ENCODE results near the gene AHNAK. TPM values are rescaled to one million over a fixed set of nuclear protein-coding genes. Genes with fewer than 3 reads are reported as not detected.

AHNAK gene
- total and polyA plus RNA-seq, 2 donors (not counting 3 experiments of a cell fraction or from before 2014, with no cell fraction given) = 35.2 to 436 TPM

GRCh38 chr11:62493801-62494200 is 52.8 kb downstream of the AHNAK start:
- Histone ChIP-seq H3K4me2 (ENCODE audit: insufficient read depth, low read length) (no peak overlapping the region), H2AFZ (ENCODE audit: low read depth, low read length) (no peak overlapping the region), H3K36me3 (ENCODE audit: control insufficient read depth in 2 of 2, extremely low read depth in 1 of 2, insufficient read depth in 2 of 2, low read length in 2 of 2) (no peaks in the 10 kb centered on the region), H3K27ac (ENCODE audit: insufficient read depth, low read depth, low read length) (no peak overlapping the region), H4K20me1 (replicated peaks; ENCODE audit: control insufficient read depth, extremely low read depth, insufficient read depth, low read length) (no peaks in the 10 kb centered on the region), H3K4me1 (ENCODE audit: control insufficient read depth, extremely low read depth, insufficient read depth, low read length) (peaks cover 12% of the 10 kb centered on the region), H3K9me3 (replicated peaks; ENCODE audit: control insufficient read depth, insufficient read depth, low read length) (no peaks in the 10 kb centered on the region), H3K9ac (replicated peaks; ENCODE audit: extremely low read depth, insufficient read depth, low read length) (no peak overlapping the region), H3K9me1 (replicated peaks; ENCODE audit: control insufficient read depth, extremely low read depth, insufficient read depth, low read length) (no peaks in the 10 kb centered on the region), H3K79me2 (ENCODE audit: control insufficient read depth, insufficient read depth, low read length) (no peaks in the 10 kb centered on the region), H3K27me3 (ENCODE audit: control insufficient read depth in 2 of 2, insufficient read depth in 2 of 2, low read length in 2 of 2) (no peaks in the 10 kb centered on the region), H3K4me3 (replicated peaks in 1 of 3; ENCODE audit: insufficient read depth in 1 of 3, low read depth in 1 of 3, low read length in 3 of 3) (no peak overlapping the region)
- FAIRE-seq (no peak), DNase-seq (ENCODE audit: low read depth, low spot score) (no peak)
- BruUV-seq (replicated peaks) = no TSS peak
- ChIA-PET POLR2A (no interaction called here), CTCF (no interaction called here)
- intact Hi-C loops (cut with micrococcal nuclease) = no loop called here
- dilution Hi-C loops (cut with MboI; ENCODE audit: extremely low pct_ligation_motif_present, low sequenced_read_pairs) = no loop called here
- TF ChIP-seq FOS (IDR thresholded peaks at IDR 0.05; ENCODE audit: borderline replicate concordance, insufficient read depth, low read length) (no peak), POLR2A (IDR thresholded peaks at IDR 0.05; ENCODE audit: low read depth, low read length) (no peak), MYC (IDR thresholded peaks at IDR 0.05; ENCODE audit: low read depth, low read length) (no peak), EZH2 (IDR thresholded peaks at IDR 0.05; ENCODE audit: borderline replicate concordance, low read depth, low read length, severe bottlenecking) (no peak), POLR2AphosphoS5 (IDR thresholded peaks at IDR 0.05; ENCODE audit: insufficient read depth, low read depth, low read length) (no peak), CTCF (IDR thresholded peaks at IDR 0.05; ENCODE audit: extremely low read depth in 1 of 2, insufficient read depth in 1 of 2, low read depth in 1 of 2, low read length in 2 of 2) (no peak), JUN (IDR thresholded peaks at IDR 0.05; ENCODE audit: borderline replicate concordance, insufficient read depth, insufficient read length, low read depth) (no peak), GATA2 (IDR thresholded peaks at IDR 0.05; ENCODE audit: insufficient read depth, insufficient read length, low read depth, low read length) (no peak)
- TF ChIP-seq, protein P1, sequence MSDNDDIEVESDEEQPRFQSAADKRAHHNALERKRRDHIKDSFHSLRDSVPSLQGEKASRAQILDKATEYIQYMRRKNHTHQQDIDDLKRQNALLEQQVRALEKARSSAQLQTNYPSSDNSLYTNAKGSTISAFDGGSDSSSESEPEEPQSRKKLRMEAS (IDR thresholded peaks at IDR 0.05; ENCODE audit: insufficient read depth, insufficient read length) = no peak
